ENCODE measurements around the gene RANBP3. TPM values are rescaled to one million over a fixed set of nuclear protein-coding genes. Genes with fewer than 3 reads are reported as not detected.
A peak's percentile ranks its signal among the peaks of the same experiment; 100 is the strongest.

The RANBP3 gene
- total and polyA plus RNA-seq, 2 experiments from 2014 or later = 40.2 to 98.3 TPM

DNA sequence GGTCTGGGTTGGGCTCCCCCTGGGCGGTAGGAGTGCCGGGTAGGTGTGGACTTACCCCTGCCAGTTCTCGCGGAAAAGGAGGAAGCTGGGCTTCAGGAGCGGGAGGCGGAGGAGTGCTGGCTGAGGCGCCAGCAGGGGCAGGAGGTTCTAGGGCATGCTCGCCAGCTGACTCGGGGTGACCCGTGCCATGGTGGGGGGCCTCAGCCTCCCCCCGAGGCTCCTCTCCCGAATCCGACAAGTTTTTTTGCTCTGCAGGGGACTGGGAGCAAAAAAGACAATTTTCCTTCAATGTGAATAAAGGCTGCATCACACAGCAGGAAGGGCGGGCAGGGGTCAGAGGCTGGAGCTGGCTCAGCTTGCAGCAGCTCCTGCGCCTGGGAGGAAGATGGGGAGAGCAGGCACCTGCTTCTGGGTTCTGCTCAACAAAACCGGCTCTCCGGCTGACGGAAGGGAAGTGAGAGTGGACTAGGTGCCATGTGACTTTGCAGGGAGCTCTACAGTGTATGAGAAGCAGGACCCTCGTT is 26.5 kb downstream of the RANBP3 start:
- H3K4me2 ChIP-seq = peak overlapping the region; percentile 36
- Mint-ChIP-seq H3K36me3 (ENCODE audit: low read depth) (peaks cover 24% of the 10 kb centered on the region), H3K4me3 (peak overlapping the region; percentile 55), H3K27me3 (ENCODE audit: insufficient read depth, low read depth, poor library complexity) (peaks cover 26% of the 10 kb centered on the region), H3K4me1 (peaks cover 89% of the 10 kb centered on the region), H3K9me3 (no peaks in the 10 kb centered on the region), H3K27ac (peak overlapping the region; percentile 55)
- DNase-seq (ENCODE audit: low spot score) (peak; percentile 63), ATAC-seq (peak; percentile 73)
- peaks cover 97% of the 10 kb centered on the region for H3K79me2 ChIP-seq (replicated peaks; ENCODE audit: insufficient read depth)
- no peaks in the 10 kb centered on the region for H3K27me3 ChIP-seq (ENCODE audit: insufficient read depth)
- H4K20me1 ChIP-seq (replicated peaks; ENCODE audit: insufficient read depth) = peaks cover 64% of the 10 kb centered on the region
- H3K4me1 ChIP-seq (ENCODE audit: insufficient read depth) = peaks cover 80% of the 10 kb centered on the region
- peak overlapping the region; percentile 34; the same call in 1 of the 2 replicates for H3K4me3 ChIP-seq
- peaks cover 6% of the 10 kb centered on the region for H3K36me3 ChIP-seq (ENCODE audit: insufficient read depth)
- H2AFZ ChIP-seq = no peak overlapping the region
- H3K27ac ChIP-seq (ENCODE audit: low read depth) = peak overlapping the region; percentile 62; the same call in 1 of the 2 replicates
- H3K9me2 ChIP-seq (ENCODE audit: insufficient read depth) = no peaks in the 10 kb centered on the region
- H3F3A ChIP-seq (replicated peaks; ENCODE audit: low read depth) = peaks cover 9% of the 10 kb centered on the region; the same call in 1 of the 2 replicates
- no peak for TF ChIP-seq EZH2phosphoT487 (IDR thresholded peaks at IDR 0.05; ENCODE audit: unreplicated experiment)
- TF ChIP-seq ZNF331 (CRISPR knock-in tag; IDR thresholded peaks at IDR 0.05; ENCODE audit: low read depth) = no peak
- no peak for TF ChIP-seq JUNB (IDR thresholded peaks at IDR 0.05; ENCODE audit: unreplicated experiment)
- no peak for TF ChIP-seq ZNF114 (CRISPR knock-in tag; IDR thresholded peaks at IDR 0.05)
- no peak for TF ChIP-seq EZH2 (IDR thresholded peaks at IDR 0.05; ENCODE audit: low read depth, unreplicated experiment)
- TF ChIP-seq NANOG (IDR thresholded peaks at IDR 0.05; ENCODE audit: borderline replicate concordance) = no peak
- TF ChIP-seq CTCF (conservative IDR thresholded peaks at IDR 0.05; ENCODE audit: low read depth in 2 of 2) = no peak
- TF ChIP-seq STAT1 (IDR thresholded peaks at IDR 0.05; ENCODE audit: unreplicated experiment) = no peak
- TF ChIP-seq ETS1 (IDR thresholded peaks at IDR 0.05) = no peak
- TF ChIP-seq ZNF462 (CRISPR knock-in tag; IDR thresholded peaks at IDR 0.05) = no peak
- TF ChIP-seq POLR2AphosphoS5 (IDR thresholded peaks at IDR 0.05; ENCODE audit: low read depth) = no peak
- no peak for TF ChIP-seq CREB1 (CRISPR knock-in tag; IDR thresholded peaks at IDR 0.05; ENCODE audit: low read depth)
- no peak for TF ChIP-seq REST (IDR thresholded peaks at IDR 0.05; ENCODE audit: unreplicated experiment)
